ENCODE data around the gene LBH.

DNA sequence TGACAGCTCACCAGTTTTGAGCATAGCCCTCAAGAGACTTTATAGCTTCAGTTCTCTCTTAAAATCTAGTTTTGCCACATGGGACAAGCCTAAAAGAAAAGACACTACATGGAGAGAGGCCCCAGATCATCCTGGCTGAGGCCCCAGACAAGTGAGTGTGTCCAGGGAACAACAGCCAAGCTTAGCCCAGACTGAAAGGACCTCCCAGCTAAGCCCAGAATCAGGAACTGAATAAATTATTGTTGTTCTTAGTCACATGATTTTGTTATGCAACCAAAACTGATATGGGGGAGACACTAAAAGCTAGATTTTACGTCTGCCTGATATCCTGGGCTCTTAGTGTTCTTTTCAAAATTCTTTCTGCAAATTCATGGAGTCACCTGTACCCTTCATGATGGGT, 29.3 kb upstream of the LBH start:
- TF ChIP-seq, protein P1, sequence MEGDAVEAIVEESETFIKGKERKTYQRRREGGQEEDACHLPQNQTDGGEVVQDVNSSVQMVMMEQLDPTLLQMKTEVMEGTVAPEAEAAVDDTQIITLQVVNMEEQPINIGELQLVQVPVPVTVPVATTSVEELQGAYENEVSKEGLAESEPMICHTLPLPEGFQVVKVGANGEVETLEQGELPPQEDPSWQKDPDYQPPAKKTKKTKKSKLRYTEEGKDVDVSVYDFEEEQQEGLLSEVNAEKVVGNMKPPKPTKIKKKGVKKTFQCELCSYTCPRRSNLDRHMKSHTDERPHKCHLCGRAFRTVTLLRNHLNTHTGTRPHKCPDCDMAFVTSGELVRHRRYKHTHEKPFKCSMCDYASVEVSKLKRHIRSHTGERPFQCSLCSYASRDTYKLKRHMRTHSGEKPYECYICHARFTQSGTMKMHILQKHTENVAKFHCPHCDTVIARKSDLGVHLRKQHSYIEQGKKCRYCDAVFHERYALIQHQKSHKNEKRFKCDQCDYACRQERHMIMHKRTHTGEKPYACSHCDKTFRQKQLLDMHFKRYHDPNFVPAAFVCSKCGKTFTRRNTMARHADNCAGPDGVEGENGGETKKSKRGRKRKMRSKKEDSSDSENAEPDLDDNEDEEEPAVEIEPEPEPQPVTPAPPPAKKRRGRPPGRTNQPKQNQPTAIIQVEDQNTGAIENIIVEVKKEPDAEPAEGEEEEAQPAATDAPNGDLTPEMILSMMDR (conservative IDR thresholded peaks at IDR 0.05; ENCODE audit: low read depth in 2 of 2) = no peak
- TF ChIP-seq, protein P2, sequence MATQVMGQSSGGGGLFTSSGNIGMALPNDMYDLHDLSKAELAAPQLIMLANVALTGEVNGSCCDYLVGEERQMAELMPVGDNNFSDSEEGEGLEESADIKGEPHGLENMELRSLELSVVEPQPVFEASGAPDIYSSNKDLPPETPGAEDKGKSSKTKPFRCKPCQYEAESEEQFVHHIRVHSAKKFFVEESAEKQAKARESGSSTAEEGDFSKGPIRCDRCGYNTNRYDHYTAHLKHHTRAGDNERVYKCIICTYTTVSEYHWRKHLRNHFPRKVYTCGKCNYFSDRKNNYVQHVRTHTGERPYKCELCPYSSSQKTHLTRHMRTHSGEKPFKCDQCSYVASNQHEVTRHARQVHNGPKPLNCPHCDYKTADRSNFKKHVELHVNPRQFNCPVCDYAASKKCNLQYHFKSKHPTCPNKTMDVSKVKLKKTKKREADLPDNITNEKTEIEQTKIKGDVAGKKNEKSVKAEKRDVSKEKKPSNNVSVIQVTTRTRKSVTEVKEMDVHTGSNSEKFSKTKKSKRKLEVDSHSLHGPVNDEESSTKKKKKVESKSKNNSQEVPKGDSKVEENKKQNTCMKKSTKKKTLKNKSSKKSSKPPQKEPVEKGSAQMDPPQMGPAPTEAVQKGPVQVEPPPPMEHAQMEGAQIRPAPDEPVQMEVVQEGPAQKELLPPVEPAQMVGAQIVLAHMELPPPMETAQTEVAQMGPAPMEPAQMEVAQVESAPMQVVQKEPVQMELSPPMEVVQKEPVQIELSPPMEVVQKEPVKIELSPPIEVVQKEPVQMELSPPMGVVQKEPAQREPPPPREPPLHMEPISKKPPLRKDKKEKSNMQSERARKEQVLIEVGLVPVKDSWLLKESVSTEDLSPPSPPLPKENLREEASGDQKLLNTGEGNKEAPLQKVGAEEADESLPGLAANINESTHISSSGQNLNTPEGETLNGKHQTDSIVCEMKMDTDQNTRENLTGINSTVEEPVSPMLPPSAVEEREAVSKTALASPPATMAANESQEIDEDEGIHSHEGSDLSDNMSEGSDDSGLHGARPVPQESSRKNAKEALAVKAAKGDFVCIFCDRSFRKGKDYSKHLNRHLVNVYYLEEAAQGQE (IDR thresholded peaks at IDR 0.05; ENCODE audit: unreplicated experiment) = no peak
- TF ChIP-seq EZH2 (IDR thresholded peaks at IDR 0.05; ENCODE audit: low read depth, unreplicated experiment) (no peak), JUNB (IDR thresholded peaks at IDR 0.05; ENCODE audit: unreplicated experiment) (no peak), EZH2phosphoT487 (IDR thresholded peaks at IDR 0.05; ENCODE audit: unreplicated experiment) (no peak), POLR2AphosphoS5 (IDR thresholded peaks at IDR 0.05; ENCODE audit: low read depth) (no peak), CREB1 (CRISPR knock-in tag; IDR thresholded peaks at IDR 0.05; ENCODE audit: low read depth) (no peak), STAT1 (IDR thresholded peaks at IDR 0.05; ENCODE audit: unreplicated experiment) (no peak), ZNF331 (CRISPR knock-in tag; IDR thresholded peaks at IDR 0.05; ENCODE audit: low read depth) (no peak)
